NCI-H2227 treated with DMSO at 0.1 percent for 48 hours (cell line): Measurements from ENCODE around the gene RBMS3.

Source experiments
- DNase-seq: peaks from one replicate; lab custom pipeline; 2025; lab: John Stamatoyannopoulos, UW

The RBMS3 gene

DNA sequence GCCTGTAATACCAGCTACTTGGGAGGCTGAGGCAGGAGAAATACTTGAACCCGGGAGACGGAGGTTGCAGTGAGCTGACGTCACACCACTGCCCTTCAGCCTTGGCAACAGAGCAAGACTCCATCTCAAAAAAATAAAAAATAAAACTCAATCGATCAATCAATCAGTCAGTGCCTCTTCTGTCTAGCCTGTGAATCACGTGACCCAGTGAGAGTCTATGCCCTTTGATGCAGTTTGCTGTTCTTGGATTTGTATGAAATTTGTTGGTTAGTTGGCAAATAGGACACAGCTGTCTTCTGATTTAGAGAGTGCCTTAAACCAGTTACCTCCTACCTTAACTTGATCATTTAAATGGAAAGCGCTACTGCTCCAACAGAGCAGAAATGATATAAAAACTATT is 3.6 kb upstream of the RBMS3 start:
- no peak for DNase-seq

DNA sequence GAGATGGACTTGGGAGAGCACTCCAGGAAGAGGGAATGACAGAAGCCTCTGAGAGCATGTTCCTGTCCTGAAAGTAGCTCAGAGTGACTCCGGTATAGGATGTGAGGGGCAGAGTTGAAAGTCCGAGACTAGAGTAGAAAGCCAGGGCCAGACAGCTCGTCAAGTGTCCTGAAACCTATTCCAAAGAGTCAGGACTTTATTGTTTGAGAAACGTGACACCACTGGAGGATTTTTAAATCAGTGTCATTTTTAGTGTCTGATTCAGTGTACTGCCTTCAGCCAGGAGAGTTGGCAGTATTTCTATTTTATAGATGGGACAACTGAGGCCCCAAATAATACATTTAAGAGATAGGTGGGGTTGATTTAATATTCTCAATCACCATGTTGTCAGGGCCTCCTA is 1.6 kb upstream of the RBMS3 start:
- DNase-seq = no peak

DNA sequence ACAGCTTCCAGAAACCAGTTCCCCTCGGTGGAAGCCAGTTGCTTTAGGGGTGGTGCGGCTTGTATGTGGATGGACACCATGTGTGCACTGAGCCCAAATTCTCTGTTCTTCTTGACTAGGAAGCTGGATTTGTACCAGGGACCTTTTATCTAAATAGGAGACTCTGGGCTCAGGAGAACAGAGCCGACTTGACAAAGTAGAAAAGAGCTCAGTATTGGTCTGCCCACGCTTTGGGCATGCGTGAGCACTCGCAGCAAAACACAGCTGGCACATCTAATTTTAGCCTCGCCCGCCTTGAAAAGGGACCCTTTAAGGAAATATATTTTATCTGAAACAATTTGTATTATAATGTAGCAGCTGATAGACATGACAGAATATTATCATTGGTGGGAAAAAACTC is 1.1 kb upstream of the RBMS3 start:
- DNase-seq = peak; percentile 0

DNA sequence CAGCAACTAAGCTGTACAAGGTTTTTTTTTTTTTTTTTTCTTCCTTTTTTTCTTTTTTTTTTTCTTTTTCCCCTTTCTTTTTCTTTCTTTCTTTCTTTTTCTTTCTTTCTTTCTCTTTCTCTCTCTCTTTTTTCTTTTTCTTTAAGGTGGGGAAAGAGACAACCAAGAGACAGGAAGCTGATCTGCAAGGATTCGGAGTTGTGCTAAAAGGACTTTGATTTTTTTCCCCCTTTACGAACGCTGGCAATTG is 148 bp downstream of the RBMS3 start:
- DNase-seq = no peak

DNA sequence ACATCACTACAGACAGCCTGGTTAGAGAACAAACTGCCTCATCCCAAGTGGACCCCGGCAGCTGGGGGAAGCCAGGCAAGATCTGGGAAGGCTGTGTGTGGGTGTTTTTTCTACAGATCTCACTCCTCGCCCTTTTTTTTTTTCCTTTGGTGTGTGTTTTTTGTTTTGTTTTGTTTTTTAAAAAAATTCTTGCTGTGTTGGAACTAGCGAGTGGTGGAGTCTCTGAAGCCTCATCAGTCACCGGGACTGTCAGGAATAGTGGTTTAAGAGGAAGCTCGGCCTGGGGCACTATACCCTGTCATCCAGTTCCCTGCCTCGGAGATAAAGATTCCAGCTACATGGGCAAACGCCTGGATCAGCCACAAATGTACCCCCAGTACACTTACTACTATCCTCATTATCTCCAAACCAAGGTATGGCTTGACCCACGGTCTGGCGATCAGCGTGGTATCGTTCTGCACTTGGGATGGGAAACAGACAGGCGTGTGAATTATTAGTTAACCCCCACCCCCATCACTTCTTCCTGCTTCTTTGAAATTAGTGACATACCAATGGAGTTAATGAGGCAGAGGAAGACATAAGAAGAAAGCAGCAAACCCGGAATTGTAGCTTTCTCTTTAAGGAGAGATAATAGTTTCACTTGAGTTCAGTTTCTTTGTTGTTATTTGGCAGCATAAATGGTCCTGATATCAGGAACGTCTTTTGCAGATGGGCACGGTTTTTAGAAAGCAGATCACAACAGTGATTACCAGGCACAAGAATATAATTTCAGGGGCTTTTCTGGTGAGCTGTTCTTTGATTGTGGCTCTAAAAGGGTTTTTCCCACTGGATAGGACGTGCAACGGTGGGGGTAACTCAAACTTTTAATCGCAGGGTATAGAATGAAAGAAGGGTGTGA is 722 bp downstream of the RBMS3 start:
- peak; percentile 7 for DNase-seq

DNA sequence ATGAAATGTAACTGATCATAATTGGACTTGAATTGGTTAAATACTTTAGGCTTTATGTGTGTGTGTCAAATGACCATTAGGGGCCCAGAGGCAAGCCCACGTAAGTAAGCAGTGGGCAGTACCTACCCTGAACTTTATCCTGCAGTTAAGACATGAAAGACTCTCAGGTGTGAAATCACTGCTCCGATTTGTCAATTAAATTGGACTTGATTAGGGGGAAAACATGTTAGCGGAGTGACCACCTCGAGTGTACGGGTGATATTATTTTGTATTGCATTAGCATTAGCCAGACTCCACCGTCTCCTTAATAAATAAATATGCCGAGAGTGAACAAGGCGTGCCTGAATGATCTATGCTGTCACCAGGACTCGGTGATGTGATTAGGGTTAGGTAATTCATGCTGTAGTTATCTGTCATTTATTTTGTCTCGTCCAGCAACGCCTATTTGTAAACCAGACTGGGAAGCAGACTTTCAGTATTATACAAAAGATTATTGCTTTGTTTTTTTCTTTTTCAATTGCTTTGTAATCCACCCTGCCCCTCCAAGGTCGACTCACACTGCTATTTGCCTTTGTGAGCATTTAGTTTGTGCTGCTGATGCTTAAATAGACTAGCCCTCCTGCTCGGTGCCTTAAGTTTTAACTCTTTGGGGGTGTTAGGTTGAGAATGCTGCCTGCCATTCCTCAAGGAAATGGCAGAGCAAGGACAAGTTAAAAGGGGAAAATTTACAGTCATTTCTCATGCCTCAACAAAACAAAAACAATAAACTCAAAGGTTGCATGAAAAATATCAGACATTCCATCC is 1.8 kb downstream of the RBMS3 start:
- DNase-seq = peak; percentile 23

DNA sequence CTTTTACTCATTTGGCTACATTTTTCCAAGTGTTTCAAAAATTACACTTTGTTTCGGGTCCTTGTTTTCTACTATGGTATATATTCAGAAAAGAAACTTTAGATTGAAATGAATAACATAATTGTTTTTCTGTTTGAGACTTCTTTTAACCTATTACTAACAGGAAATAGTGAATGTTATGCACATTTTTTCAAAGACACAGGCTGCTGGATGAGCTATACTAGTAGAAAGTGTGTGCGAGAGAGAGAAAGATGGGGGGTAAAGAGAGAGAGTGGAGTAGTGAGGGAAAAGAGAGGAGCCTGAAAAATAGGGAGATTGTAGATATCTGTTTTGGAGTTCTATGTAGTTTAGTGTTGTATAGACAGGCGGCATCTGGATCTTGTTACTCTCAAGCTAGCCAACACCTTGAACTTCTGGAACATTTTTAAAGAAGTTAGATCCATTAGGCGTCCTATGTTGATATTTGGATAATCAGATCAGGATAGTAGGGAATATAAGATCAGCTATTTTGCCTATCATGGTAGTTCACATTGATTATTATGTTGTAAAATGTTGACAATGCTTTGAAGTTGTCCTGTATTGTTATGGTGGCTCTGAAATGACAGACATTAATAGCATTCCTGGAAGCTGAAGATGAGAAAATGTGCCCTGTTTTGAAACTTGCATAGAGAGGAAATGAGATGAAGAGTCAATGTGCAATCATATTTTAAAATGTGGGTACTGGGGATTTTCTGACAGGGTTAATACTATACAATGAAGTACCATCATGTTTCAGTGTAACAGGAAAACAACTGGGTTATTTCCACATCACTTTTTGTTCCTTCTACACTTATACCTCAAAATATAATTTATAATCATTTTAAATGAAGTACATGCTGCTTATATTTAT is 2.6 kb downstream of the RBMS3 start:
- DNase-seq = no peak

DNA sequence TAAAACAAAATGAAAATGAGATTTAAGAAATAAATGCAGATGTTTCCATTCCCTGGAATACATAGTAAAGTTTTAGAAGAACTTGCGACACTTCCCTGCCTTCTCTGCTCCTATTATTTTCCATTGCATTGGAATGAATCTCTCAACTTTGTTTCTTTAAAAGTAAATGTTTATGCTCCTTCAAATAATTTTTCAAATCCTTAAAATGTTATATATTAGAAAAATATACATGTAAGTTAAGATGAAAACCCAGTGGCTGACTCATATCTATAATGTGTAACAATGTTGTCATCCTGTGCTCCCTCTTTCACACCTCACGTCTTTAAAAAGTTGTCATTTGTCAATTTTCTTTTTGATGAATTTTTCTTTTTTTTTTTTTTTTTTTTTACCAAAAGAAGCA is 3.6 kb downstream of the RBMS3 start:
- DNase-seq = no peak

DNA sequence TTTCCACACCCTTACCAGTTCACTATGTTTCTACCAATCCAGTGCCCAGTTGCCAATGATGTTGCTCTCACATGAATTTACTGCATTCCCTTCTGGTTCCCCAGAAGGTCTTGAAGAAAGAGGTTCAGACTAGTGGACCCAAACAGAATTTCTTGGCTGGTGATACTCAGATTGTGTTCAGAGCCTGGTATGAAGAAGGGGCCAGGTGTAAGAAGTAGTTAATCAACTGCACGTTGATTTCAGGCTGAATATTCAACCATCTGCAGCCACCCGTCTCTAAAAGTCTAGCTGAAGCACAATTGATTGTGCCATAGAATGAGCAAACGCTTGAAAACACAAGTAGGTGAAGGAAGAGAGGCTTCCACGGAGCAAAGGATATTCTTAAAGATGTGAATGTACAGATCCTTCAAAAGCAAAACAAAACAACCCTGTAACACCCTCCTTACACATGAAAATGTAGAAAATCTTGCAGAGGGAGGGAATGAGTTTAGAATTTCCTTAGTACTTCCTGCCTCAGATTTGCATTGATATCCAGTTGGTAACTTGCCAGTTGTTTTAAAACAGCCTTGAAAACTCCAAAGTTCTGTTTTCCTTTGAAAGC is 4.7 kb downstream of the RBMS3 start:
- DNase-seq = no peak

DNA sequence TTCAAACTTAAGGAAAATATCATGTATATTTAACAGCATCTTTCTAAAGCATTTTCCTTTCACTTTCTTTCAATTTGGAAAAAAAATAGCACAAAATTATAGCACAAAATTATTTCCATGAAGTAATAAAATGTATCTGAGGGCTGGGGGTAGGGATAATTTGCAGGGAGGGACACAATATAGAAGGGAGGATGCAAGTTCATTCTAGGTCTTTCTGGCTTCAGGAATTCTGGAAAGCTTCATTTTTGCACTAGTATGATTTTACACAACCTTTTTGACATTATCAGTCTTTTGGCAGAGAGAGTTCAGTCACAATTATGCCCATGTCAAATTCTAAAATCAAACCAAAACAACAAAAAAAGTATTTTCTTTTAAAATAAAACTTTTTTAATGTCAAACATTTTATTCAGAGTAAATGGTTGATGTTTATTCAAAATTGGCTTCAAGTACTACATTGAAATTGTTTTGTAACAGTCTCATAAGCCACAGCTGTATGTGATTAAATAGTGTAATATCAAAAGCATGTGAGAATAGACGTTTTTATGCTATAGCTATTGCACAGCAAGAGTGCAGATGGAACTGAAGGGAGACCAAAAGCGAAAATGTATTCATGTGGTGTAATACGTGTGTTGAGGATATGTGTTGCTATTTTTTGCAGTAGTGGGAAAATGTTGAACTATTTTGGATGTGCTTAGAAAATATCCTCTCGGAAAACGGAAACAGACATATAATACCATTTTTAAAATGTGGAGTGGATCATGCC is 5.8 kb downstream of the RBMS3 start:
- no peak for DNase-seq

DNA sequence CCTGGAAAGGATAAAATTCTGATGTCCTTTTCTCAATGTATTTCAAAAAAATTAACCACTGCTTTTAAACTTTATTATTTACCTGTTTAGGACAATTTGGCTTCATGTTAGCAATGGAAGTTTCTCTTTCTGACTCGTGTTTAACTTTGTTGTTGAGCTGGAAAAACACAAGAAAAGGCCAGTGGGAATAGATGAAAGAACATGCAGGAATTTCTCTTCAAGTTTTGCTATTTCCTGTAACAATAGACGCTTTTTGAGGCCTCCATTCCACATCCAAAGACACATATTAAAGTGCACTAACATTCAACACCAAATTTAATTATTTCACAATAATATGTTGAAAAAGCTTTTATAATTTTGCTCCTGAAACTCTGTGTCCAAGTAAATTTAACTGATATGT is 9.7 kb downstream of the RBMS3 start:
- DNase-seq = no peak

DNA sequence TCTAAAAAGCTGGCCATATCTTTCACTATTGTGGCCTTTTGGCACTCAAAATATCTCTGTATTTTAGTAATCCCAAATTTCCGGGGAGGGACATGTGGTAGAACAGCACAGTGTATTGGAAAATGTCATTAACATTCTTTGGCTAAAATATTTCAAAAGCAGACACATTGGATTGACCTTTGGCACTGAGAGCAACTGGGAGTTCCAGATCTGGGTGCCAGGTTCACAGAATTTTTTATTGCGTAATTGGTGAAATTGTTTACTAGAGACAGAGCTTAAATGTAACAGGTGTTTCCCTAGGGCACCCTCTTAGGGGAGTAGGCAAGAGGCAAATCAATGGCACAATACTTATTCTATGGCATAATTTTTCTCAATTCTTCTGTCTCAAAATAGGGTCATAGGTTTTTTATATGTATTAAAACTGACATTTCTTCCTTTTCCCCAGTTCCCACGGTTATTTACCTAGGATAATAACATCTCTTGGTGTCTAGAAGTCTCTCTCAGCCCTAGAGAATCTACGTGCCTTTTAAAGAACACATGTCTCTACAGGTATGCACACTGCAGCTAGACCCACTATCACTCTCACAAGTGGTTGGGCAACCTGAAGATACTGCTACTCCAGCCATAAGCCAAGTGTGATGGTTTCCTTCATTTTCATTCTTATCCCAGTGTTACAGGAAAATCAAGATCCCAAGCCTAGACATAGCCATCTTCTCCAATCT is 10.6 kb downstream of the RBMS3 start:
- no peak for DNase-seq

DNA sequence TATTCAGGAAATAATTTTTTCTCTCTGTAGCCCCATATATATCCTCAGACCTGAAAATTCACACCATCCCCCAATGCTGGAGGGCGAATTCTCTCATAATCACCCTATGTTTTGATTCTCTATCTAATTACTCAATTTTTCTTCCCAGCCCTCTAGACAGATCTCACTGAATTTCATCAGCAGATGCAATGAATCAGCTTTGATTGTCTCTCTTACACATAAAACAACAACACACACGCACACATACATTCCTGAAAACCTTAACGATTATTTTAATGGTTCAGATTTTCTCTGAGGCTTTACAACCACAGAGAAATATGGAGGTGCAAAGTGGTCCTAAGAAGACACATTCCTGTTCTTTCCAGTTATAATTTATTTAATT is 11.1 kb downstream of the RBMS3 start:
- DNase-seq = no peak

DNA sequence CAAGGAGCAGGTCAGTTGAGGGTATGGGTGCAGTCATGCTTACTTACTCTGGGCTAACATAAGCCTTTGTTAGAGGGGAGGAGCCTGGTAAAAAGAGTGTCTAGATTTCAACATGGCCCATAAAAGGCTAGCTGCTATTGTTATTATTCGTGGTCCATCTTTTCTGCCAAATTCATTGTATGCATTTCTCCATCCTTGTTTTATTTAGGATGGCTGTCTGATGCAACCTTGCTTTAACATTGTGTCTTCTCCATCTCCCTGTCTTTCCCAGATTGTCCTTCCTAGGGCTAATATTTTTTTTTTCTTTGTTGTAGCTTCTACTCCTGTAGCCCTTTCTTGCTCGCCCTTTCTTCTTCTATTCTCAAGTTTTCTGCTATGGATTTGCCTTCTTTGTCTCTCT is 12.6 kb downstream of the RBMS3 start:
- DNase-seq = no peak

DNA sequence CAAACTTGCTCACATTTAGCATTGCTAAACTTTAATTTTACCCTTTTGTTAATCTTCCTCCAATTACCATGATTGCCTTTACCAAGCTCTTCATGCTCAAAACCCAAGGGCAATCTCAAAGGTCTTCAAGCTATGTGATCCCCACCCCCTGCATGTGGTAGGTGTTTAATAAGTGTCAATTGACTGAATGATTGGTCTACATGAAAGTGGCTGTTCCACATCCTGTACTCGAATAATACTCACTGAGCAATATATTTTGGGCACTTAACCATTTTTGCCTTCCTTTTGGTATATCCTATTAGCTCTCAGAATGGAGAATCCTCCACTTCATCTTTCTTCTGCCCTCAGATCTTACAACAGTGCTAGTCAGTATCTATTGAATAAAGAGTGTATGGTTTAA is 17.1 kb downstream of the RBMS3 start:
- no peak for DNase-seq

DNA sequence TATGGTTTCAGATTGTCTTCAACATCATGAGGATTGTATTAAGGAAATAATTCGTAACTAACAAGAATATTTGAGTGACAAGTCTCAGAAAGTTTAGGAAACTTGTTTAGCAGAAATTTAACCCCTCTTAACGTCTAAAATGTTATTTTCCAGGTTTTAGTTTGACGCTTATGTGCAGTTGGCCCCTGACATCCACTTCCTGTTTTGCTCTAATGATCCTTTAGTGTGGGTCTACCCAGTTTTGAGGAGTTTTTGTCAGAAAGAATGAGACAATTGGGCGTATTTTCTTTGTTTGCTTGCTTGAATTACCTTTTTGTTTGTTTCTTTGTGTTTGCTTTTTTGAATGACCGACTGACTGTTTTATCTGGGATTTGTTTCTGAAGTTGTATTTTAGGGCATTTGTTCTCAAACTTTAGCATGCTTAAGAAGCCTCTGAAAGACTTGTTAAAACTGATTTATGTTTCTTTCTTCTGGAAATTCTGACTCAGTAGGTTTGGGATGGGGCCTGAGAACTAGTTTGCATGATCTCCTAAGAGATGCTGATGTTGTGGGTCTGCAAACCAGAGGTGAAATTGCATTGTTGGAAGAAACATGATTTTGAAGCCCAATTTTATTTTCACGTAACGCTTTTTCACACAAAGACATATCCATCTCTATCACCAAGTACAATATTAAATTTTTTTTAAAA is 20.6 kb downstream of the RBMS3 start:
- no peak for DNase-seq

DNA sequence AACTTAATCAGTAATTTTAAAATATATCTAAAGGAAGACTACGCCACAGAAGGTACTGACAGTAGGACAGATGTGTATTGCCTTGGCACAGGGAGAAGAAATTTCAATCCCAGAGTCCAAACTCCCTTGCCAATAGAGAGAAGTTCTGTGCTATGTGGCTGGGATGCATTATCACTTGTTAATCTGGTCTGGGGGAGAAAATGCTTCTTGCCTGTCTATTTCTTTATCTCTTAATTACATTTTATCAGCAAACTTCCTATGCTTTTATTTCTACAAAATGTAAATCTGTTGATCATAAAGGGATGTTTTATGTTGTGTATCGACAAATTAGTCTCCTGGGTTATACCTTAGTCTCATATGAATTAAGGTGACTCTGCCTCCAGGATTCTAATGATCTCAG is 21.7 kb downstream of the RBMS3 start:
- DNase-seq = no peak

DNA sequence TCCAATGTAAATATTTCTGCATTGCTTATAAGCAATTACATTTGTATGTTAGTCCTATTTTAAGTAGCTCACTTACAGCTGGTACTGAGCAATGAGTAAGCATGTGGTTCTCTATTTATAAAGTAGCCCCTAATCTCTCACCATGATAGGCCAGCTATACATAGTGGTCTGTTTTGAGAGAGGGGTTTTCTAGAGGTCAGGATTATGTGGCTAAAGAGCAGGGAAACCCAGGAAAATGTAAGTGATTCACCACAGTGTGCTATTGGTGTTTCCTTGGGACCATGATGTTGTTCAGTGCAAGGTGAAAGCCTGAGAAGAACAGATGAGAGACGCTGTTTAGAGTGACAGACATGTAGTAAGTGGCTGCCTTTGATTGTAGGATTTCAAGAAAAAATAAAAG is 26.4 kb downstream of the RBMS3 start:
- no peak for DNase-seq

DNA sequence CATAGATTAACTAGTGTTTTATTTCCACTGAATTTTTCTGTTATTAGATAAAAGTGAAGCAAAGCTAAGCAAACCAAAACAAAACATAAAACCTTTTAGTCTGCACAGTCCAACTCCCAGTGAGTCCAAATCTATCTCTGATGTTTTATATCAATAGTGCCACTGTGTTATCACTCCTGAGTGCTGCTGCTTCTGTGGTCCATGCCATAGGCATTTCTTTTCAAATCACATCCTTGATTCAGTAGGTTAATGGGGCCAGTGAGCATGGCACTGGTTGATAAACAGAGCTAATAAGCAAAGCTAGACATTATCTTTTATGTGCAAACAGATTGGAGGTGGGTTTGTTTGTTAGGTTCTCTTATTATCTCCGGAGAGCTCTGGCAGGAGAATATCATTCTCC is 30.0 kb downstream of the RBMS3 start:
- DNase-seq = no peak

DNA sequence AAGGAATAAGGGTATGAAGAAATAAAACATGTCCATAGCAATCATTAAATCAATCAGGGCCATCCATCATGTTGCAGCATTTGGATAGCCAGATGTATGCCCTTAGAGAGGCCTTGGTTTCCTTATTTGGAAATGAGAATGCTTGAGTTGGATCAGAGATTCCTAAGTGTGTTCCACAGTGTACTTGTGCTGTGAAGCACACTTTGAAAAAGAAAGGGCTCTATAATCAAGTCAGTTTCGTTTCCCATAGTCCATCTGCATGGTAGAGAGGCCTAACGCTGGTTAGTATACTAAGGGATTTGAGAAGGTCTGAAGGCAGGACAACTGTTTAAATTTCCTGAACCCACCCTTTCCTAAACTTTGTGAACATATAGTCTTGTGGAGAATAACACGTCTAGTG is 30.9 kb downstream of the RBMS3 start:
- no peak for DNase-seq
